ENCODE results near the gene OLA1. TPM values are rescaled to one million over a fixed set of nuclear protein-coding genes. Genes with fewer than 3 reads are reported as not detected.

Gene OLA1
- total RNA-seq, 4 donors from 2014 or later: 8.5 to 68.2 (median 43.2) TPM

GRCh38 chr2:174208026-174208425 is 40.3 kb downstream of the OLA1 start:
- no peaks in the 10 kb centered on the region for H3K4me1 ChIP-seq
- TF ChIP-seq POLR2A (IDR thresholded peaks at IDR 0.05) (no peak), CTCF (IDR thresholded peaks at IDR 0.05) (no peak)
- DNase-seq: no peak

GRCh38 chr2:174205562-174205961 is 42.8 kb downstream of the OLA1 start:
- intact Hi-C loops (cut with DNase I; ENCODE audit: low total_unique reads): no loop called here
- no peak for DNase-seq
- H3K27ac ChIP-seq: no peak overlapping the region
- no peaks in the 10 kb centered on the region for H3K4me1 ChIP-seq
- TF ChIP-seq CTCF (IDR thresholded peaks at IDR 0.05) (no peak), POLR2A (IDR thresholded peaks at IDR 0.05) (no peak)
- H3K36me3 ChIP-seq: no peaks in the 10 kb centered on the region
- H3K9me3 ChIP-seq: no peaks in the 10 kb centered on the region
- H3K27me3 ChIP-seq: no peaks in the 10 kb centered on the region
- no peak overlapping the region for H3K4me3 ChIP-seq

More at GRCh38 chr2:174208026-174208425, 40.3 kb downstream of the OLA1 start:
- Histone ChIP-seq H3K9me3 (no peaks in the 10 kb centered on the region), H3K27me3 (no peaks in the 10 kb centered on the region), H3K4me3 (no peak overlapping the region), H3K27ac (no peak overlapping the region), H3K36me3 (no peaks in the 10 kb centered on the region)
- intact Hi-C loops (cut with DNase I; ENCODE audit: low total_unique reads): no loop called here

GRCh38 chr2:174202188-174202587 is 46.1 kb downstream of the OLA1 start:
- H3K36me3 ChIP-seq: no peaks in the 10 kb centered on the region
- H3K9me3 ChIP-seq: no peaks in the 10 kb centered on the region
- H3K4me3 ChIP-seq: no peak overlapping the region
- no peak for DNase-seq
- no peaks in the 10 kb centered on the region for H3K27me3 ChIP-seq
- H3K27ac ChIP-seq: no peak overlapping the region
- TF ChIP-seq POLR2A (IDR thresholded peaks at IDR 0.05): no peak
- TF ChIP-seq CTCF (IDR thresholded peaks at IDR 0.05): no peak
- H3K4me1 ChIP-seq: no peaks in the 10 kb centered on the region
- intact Hi-C loops (cut with DNase I; ENCODE audit: low total_unique reads): no loop called here

- Histone ChIP-seq H3K27ac (no peak overlapping the region), H3K4me3 (no peak overlapping the region), H3K36me3 (no peaks in the 10 kb centered on the region), H3K9me3 (no peaks in the 10 kb centered on the region), H3K4me1 (no peaks in the 10 kb centered on the region), H3K27me3 (no peaks in the 10 kb centered on the region)
- no peak for DNase-seq
- no peak for TF ChIP-seq CTCF (IDR thresholded peaks at IDR 0.05)
- TF ChIP-seq POLR2A (IDR thresholded peaks at IDR 0.05): no peak
- intact Hi-C loops (cut with DNase I; ENCODE audit: low total_unique reads): no loop called here
These were observed 49.3 kb downstream of the OLA1 start for GRCh38 chr2:174198846-174199564.

- intact Hi-C loops (cut with DNase I; ENCODE audit: low total_unique reads): no loop called here
These were observed 53.1 kb downstream of the OLA1 start for GRCh38 chr2:174195253-174195652.

More at GRCh38 chr2:174195253-174195652, 53.1 kb downstream of the OLA1 start:
- Histone ChIP-seq H3K27ac (no peak overlapping the region), H3K4me1 (no peaks in the 10 kb centered on the region), H3K36me3 (no peaks in the 10 kb centered on the region), H3K4me3 (no peak overlapping the region), H3K27me3 (no peaks in the 10 kb centered on the region), H3K9me3 (no peaks in the 10 kb centered on the region)
- TF ChIP-seq POLR2A (IDR thresholded peaks at IDR 0.05) (no peak), CTCF (IDR thresholded peaks at IDR 0.05) (no peak)
- no peak for DNase-seq

Data from uterus (tissue), 4 donors.